Kidney epithelial cell (primary cell): ENCODE data around the gene TMIGD1. TPM values are rescaled to one million over a fixed set of nuclear protein-coding genes. Genes with fewer than 3 reads are reported as not detected.

Experiments
- DNase-seq: peaks from one replicate; pipeline ENCODE4 v3.0.0-alpha.2; 2010; ENCODE audit warnings: low read depth
- H3K27me3 ChIP-seq: 2 replicates; pipeline ENCODE4 v1.6.0; 2011; ENCODE audit warnings: low read length; ENCODE audit not compliant: control insufficient read depth, insufficient read depth
- H3K36me3 ChIP-seq: 2 replicates; pipeline ENCODE4 v1.5.1; 2011; ENCODE audit warnings: low read length; ENCODE audit not compliant: control insufficient read depth, insufficient read depth
- H3K4me3 ChIP-seq: 2 replicates; pipeline ENCODE4 v1.5.1; 2011; ENCODE audit warnings: low read depth, mild to moderate bottlenecking, control low read depth, low read length
- CTCF ChIP-seq: IDR thresholded peaks from 2 replicates; pipeline ENCODE4 v1.5.1; 2011; ENCODE audit warnings: mild to moderate bottlenecking, moderate library complexity, low read length, control low read depth, inconsistent platforms; ENCODE audit not compliant: insufficient read depth, poor library complexity, severe bottlenecking
- total RNA-seq: library from RNA; depleted of rRNA; stranded (reverse); fragments of >200 nt; gene quantifications from 2 replicates; pipeline ENCODE4 v1.2.3, GENCODE V29; 2015

The TMIGD1 gene
- total RNA-seq, 1 donor from 2014 or later, result not detected

GRCh38 chr17:30334421-30334820, 564 bp upstream of the TMIGD1 start:
- no peaks in the 10 kb centered on the region for H3K27me3 ChIP-seq
- no peak overlapping the region for H3K4me3 ChIP-seq
- TF ChIP-seq CTCF, result no peak
- H3K36me3 ChIP-seq, result no peaks in the 10 kb centered on the region
- no peak for DNase-seq

DNA sequence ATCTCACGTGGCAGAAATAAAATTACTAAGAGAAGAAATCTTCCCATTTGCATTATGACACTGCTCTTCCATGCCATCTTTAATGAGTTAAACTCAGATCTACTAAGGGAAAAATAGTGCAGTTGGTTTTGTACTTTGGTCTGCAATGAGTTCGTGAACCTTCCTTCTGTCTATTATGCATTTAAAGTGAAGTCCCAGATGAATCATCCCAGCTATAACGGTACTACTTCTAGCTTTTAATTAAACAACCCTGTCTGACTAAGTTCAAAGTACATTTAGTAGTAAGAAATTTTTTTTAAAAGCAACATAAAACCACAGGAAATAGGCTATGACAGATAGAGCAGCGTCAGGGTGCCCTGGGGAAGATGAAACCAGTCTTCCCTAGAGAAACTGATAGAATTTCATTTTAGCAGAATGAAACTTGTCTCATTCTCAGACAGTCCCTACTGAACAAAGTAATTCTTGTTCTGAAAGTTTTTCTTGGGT, 1.8 kb downstream of the TMIGD1 start:
- no peaks in the 10 kb centered on the region for H3K27me3 ChIP-seq
- DNase-seq, result no peak

GRCh38 chr17:30326809-30327208, 7.0 kb downstream of the TMIGD1 start:
- Histone ChIP-seq H3K27me3 (no peaks in the 10 kb centered on the region), H3K4me3 (no peak overlapping the region), H3K36me3 (no peaks in the 10 kb centered on the region)
- no peak for TF ChIP-seq CTCF
- DNase-seq, result no peak

More for the DNA sequence above, 1.8 kb downstream of the TMIGD1 start:
- Histone ChIP-seq H3K4me3 (no peak overlapping the region), H3K36me3 (no peaks in the 10 kb centered on the region)
- no peak for TF ChIP-seq CTCF

- Histone ChIP-seq H3K36me3 (no peaks in the 10 kb centered on the region), H3K27me3 (no peaks in the 10 kb centered on the region), H3K4me3 (no peak overlapping the region)
- no peak for DNase-seq
- TF ChIP-seq CTCF, result no peak
Observed at GRCh38 chr17:30324723-30325122, 9.1 kb downstream of the TMIGD1 start.

GRCh38 chr17:30323895-30324319, 9.9 kb downstream of the TMIGD1 start:
- no peak overlapping the region for H3K4me3 ChIP-seq
- no peak for DNase-seq
- no peaks in the 10 kb centered on the region for H3K36me3 ChIP-seq
- TF ChIP-seq CTCF, result no peak
- H3K27me3 ChIP-seq, result no peaks in the 10 kb centered on the region

GRCh38 chr17:30323262-30323894, 10.5 kb downstream of the TMIGD1 start:
- no peak for DNase-seq

More at GRCh38 chr17:30323262-30323894, 10.5 kb downstream of the TMIGD1 start:
- Histone ChIP-seq H3K4me3 (no peak overlapping the region), H3K27me3 (no peaks in the 10 kb centered on the region), H3K36me3 (no peaks in the 10 kb centered on the region)
- TF ChIP-seq CTCF, result no peak
